GM12892 (cell line): ENCODE results near the gene CNTNAP3B.
"Not testable (repeated sequence)": the region's sequence is repeated elsewhere in the genome, so short reads cannot be mapped to it uniquely, and the experiment has no call there.

ENCODE experiments used
- POLR2A ChIP-seq: IDR thresholded peaks from 2 replicates; pipeline ENCODE4 v1.6.1; 2011; ENCODE audit warnings: low read depth, low read length, control low read depth
- POLR2AphosphoS5 ChIP-seq: IDR thresholded peaks from 2 replicates; pipeline ENCODE4 v1.6.1; 2011; ENCODE audit warnings: low read depth, low read length, control low read depth

DNA sequence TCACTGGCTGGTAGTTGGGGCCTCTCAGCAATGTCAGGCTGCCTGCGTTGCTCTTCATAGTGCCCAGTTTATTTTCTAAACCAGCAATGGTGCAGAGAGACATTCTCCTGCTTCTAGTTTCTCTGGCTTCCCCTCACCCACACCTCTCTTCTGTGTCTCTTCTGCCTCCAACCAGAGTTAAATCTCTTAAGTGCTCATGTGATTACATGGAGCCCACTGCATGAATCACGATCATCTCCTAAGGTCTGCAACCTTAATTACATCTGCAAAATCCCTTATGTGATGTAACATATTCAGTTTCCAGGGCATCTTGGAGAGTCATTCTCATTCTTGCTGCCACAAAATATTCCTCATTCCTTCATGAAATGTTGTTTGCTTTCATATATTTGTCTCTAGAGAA, 149.0 kb downstream of the CNTNAP3B start:
- TF ChIP-seq POLR2AphosphoS5, POLR2A: not testable (repeated sequence)
